Neuronal stem cell (in vitro differentiated cells): ENCODE data around the gene DDX39B.

ENCODE experiments used
- DNase-seq: peaks from one replicate; pipeline ENCODE4 v3.0.0-alpha.2; 2013; ENCODE audit warnings: low spot score
- H2AFZ ChIP-seq: one replicate; pipeline ENCODE4 v1.6.1; 2013; ENCODE audit warnings: mild to moderate bottlenecking, low read length, inconsistent platforms
- H2AK5ac ChIP-seq: 2 replicates; pipeline ENCODE4 v1.6.1; 2013; ENCODE audit warnings: low read depth, mild to moderate bottlenecking, inconsistent platforms, low read length, moderate library complexity, mixed read lengths
- H2BK120ac ChIP-seq: 2 replicates; pipeline ENCODE4 v1.6.1; 2013; ENCODE audit warnings: low read depth, mild to moderate bottlenecking, inconsistent platforms, low read length, moderate library complexity, mixed read lengths
- H2BK12ac ChIP-seq: one replicate; pipeline ENCODE4 v1.6.1; 2013; ENCODE audit warnings: low read length, inconsistent platforms
- H2BK15ac ChIP-seq: 2 replicates; pipeline ENCODE4 v1.6.1; 2013; ENCODE audit warnings: mild to moderate bottlenecking, low read length, inconsistent platforms, mixed read lengths
- H2BK5ac ChIP-seq: one replicate; pipeline ENCODE4 v1.6.1; 2013; ENCODE audit warnings: inconsistent platforms, mild to moderate bottlenecking, low read length, moderate library complexity
- H3K14ac ChIP-seq: one replicate; pipeline ENCODE4 v1.6.1; 2013; ENCODE audit warnings: low read length, inconsistent platforms
- H3K18ac ChIP-seq: 2 replicates; pipeline ENCODE4 v1.6.1; 2013; ENCODE audit warnings: low read length, inconsistent platforms
- H3K23ac ChIP-seq: 2 replicates; pipeline ENCODE4 v1.6.1; 2013; ENCODE audit warnings: low read depth, mild to moderate bottlenecking, mixed read lengths, low read length, inconsistent platforms; ENCODE audit not compliant: poor library complexity
- H3K27ac ChIP-seq: replicated peaks from 3 replicates; pipeline ENCODE4 v1.5.1; 2013; ENCODE audit warnings: low read length, inconsistent platforms
- H3K27me3 ChIP-seq, 3 experiments: 2 replicates each; pipeline ENCODE4 v1.6.1; 2013; ENCODE audit warnings: low read length in 3 of 3, mild to moderate bottlenecking in 2 of 3, inconsistent platforms in 1 of 3, low read depth in 1 of 3, mixed read lengths in 1 of 3, moderate library complexity in 1 of 3; ENCODE audit not compliant: control insufficient read depth in 3 of 3, insufficient read depth in 3 of 3
- H3K36me3 ChIP-seq, 2 donors: replicated peaks in 1 of 2; 2 replicates each; pipeline ENCODE4 v1.6.1; 2013; ENCODE audit warnings: low read length in 2 of 2; ENCODE audit not compliant: control insufficient read depth in 2 of 2, insufficient read depth in 2 of 2
- H3K4ac ChIP-seq: 2 replicates; pipeline ENCODE4 v1.6.1; 2013; ENCODE audit warnings: inconsistent platforms, mild to moderate bottlenecking, low read length, moderate library complexity
- H3K4me1 ChIP-seq, 2 donors: 1 replicate in 1 of 2; 2 replicates in 1 of 2; pipeline ENCODE4 v1.6.1; 2013; ENCODE audit warnings: low read length in 2 of 2, low read depth in 1 of 2; ENCODE audit not compliant: control insufficient read depth in 2 of 2, insufficient read depth in 1 of 2
- H3K4me2 ChIP-seq: one replicate; pipeline ENCODE4 v1.6.1; 2013; ENCODE audit warnings: mild to moderate bottlenecking, low read length, inconsistent platforms; ENCODE audit not compliant: insufficient read depth, poor library complexity, severe bottlenecking
- H3K4me3 ChIP-seq, 2 donors: 2 replicates each; pipeline ENCODE4 v1.5.1; 2013; ENCODE audit warnings: low read length in 2 of 2, mild to moderate bottlenecking in 2 of 2, inconsistent platforms in 1 of 2, moderate library complexity in 1 of 2
- H3K79me1 ChIP-seq: one replicate; pipeline ENCODE4 v1.6.1; 2013; ENCODE audit warnings: low read depth, mild to moderate bottlenecking, inconsistent platforms, low read length, moderate library complexity
- H3K9ac ChIP-seq: one replicate; pipeline ENCODE4 v1.6.1; 2013; ENCODE audit warnings: mild to moderate bottlenecking, low read depth, low read length, inconsistent platforms; ENCODE audit not compliant: poor library complexity
- H3K9me3 ChIP-seq, 2 donors: replicated peaks in 1 of 2; 2 replicates each; pipeline versions ENCODE3 to v1.6.1; 2013; ENCODE audit warnings: low read length in 2 of 2, mild to moderate bottlenecking in 2 of 2, inconsistent platforms in 1 of 2, low read depth in 1 of 2, mixed read lengths in 1 of 2, moderate library complexity in 1 of 2; ENCODE audit not compliant: control insufficient read depth in 2 of 2, insufficient read depth in 1 of 2
- H4K8ac ChIP-seq: one replicate; pipeline ENCODE4 v1.6.1; 2013; ENCODE audit warnings: low read depth, mild to moderate bottlenecking, inconsistent platforms, low read length, moderate library complexity
- H4K91ac ChIP-seq: one replicate; pipeline ENCODE4 v1.6.1; 2013; ENCODE audit warnings: low read length, low read depth, mild to moderate bottlenecking, inconsistent platforms; ENCODE audit not compliant: poor library complexity
- WGBS, 2 donors: extraction: QIAGEN DNeasy Blood & Tissue Kit; methylation state at CpG; one replicate each; pipeline ENCODE4 v1.1.7; 2013; ENCODE audit warnings: missing lambda C conversion rate in 2 of 2, mixed read lengths in 1 of 2; ENCODE audit not compliant: insufficient read length in 2 of 2, insufficient replicate concordance in 1 of 2; ENCODE audit errors: extremely low coverage in 2 of 2; 5-methylcytosine and 5-hydroxymethylcytosine counted together

DDX39B gene

DNA sequence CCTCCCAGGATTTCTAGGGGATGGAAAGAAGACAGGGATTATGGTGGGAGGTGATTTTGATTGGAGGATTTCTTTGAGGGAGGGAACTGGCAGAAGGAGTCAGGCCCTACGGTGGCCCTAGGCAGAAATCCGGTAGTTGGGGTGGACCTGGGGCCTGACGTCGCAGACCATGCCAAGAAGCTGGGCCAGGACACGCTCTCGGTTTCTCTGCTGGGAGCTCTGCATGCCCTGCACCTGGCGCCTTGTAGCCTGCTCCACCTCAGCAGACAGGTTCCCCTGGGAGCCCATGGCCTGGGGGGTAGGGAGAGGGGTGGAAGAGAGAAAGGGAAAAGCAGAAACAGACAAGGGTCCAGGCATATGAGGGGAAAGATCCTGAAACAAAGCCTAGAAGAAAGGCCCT, 3.5 kb upstream of the DDX39B start:
- Histone ChIP-seq H3K9me3 (peaks cover 0 to 2% of the 10 kb centered on the region in 2 donors), H2BK5ac (peak overlapping the region; percentile 16), H3K27ac (no peak overlapping the region), H2BK12ac (no peak overlapping the region), H3K4me2 (no peak overlapping the region), H3K36me3 (peaks cover under 1 to 32% of the 10 kb centered on the region in 2 donors), H3K18ac (no peak overlapping the region), H3K4me3 (peak overlapping the region in 1 of 2 donors; percentile 46), H3K4ac (no peak overlapping the region), H3K23ac (no peak overlapping the region), H4K8ac (no peak overlapping the region), H4K91ac (no peak overlapping the region), H3K14ac (no peak overlapping the region), H3K9ac (no peak overlapping the region), H3K27me3 (no peaks in the 10 kb centered on the region), H2AFZ (no peak overlapping the region), H2BK120ac (no peak overlapping the region), H2BK15ac (no peak overlapping the region), H3K4me1 (peaks cover 12 to 15% of the 10 kb centered on the region in 2 donors), H2AK5ac (no peak overlapping the region), H3K79me1 (peaks cover 5% of the 10 kb centered on the region)
- no peak for DNase-seq
- WGBS, 2 donors: no CpG with 5 or more reads among the region's 7 CpGs

DNA sequence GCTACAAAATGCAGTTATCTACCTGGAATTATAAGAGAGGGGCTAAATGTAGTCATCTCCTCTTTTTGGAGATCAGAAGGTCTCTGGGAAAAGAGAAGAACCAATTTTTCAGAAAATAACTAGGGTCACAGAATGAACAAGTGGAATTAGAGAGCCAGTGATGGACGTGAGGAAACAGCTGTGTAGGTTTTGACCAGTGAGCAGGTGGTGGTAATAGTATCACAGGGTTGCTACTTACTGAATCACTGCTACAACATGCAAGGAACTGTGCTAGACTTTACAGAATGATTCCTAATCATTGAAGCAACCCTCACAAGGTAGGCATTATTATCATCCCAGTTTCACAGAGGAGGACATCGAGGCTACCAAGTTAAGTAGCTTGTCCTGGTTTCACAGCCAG, 2.9 kb upstream of the DDX39B start:
- Histone ChIP-seq H2BK5ac (no peak overlapping the region), H3K18ac (no peak overlapping the region), H3K27me3 (no peaks in the 10 kb centered on the region), H3K4me3 (no peak overlapping the region), H2BK15ac (no peak overlapping the region), H3K27ac (no peak overlapping the region), H4K8ac (no peak overlapping the region), H3K36me3 (peaks cover 7 to 32% of the 10 kb centered on the region in 2 donors), H2AK5ac (no peak overlapping the region), H3K79me1 (peaks cover 5% of the 10 kb centered on the region), H3K23ac (no peak overlapping the region), H3K4ac (no peak overlapping the region), H3K4me2 (no peak overlapping the region), H3K14ac (no peak overlapping the region), H3K4me1 (peaks cover 15 to 21% of the 10 kb centered on the region in 2 donors), H2BK120ac (no peak overlapping the region), H3K9me3 (peaks cover 0 to 2% of the 10 kb centered on the region in 2 donors), H4K91ac (no peak overlapping the region), H2BK12ac (no peak overlapping the region), H3K9ac (no peak overlapping the region), H2AFZ (no peak overlapping the region)
- WGBS, 2 donors: no CpG with 5 or more reads among the region's 2 CpGs
- no peak for DNase-seq

DNA sequence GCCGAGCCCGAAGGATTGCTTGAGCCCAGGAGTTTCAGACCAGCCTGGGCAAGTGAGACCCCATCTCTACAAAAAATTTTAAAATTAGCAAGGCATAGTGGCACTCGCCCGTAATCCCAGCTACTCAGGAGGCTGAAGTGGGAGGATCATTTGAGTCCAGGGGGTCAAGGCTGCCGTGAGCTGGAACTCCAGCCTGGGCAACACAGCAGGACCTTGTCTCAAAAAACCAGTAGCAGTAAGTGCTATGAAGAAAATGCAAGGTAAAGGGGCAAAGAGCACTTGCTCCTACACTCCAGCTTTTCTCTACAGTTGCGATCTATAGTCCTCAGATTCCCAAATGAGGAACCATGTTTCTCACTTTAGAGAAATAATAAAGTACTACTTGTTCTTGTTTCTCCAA, 1.8 kb upstream of the DDX39B start:
- H3K9me3 ChIP-seq: peaks cover 0 to 2% of the 10 kb centered on the region in 2 donors
- no CpG with 5 or more reads among the region's 6 CpGs for WGBS, 2 donors
- H2BK120ac ChIP-seq: no peak overlapping the region
- no peak overlapping the region for H2BK5ac ChIP-seq
- H3K4me2 ChIP-seq: no peak overlapping the region
- no peak for DNase-seq
- no peak overlapping the region for H3K4ac ChIP-seq
- H3K14ac ChIP-seq: no peak overlapping the region
- peaks cover 17 to 32% of the 10 kb centered on the region in 2 donors for H3K36me3 ChIP-seq
- H2BK12ac ChIP-seq: no peak overlapping the region
- no peak overlapping the region for H3K9ac ChIP-seq
- no peak overlapping the region for H2AFZ ChIP-seq
- peaks cover 8% of the 10 kb centered on the region for H3K79me1 ChIP-seq
- peaks cover 19 to 31% of the 10 kb centered on the region in 2 donors for H3K4me1 ChIP-seq
- no peak overlapping the region for H2BK15ac ChIP-seq
- H3K27ac ChIP-seq: no peak overlapping the region
- no peak overlapping the region for H3K4me3 ChIP-seq
- H4K91ac ChIP-seq: no peak overlapping the region
- no peak overlapping the region for H3K18ac ChIP-seq
- H3K27me3 ChIP-seq: no peaks in the 10 kb centered on the region
- H3K23ac ChIP-seq: no peak overlapping the region
- no peak overlapping the region for H4K8ac ChIP-seq
- no peak overlapping the region for H2AK5ac ChIP-seq

DNA sequence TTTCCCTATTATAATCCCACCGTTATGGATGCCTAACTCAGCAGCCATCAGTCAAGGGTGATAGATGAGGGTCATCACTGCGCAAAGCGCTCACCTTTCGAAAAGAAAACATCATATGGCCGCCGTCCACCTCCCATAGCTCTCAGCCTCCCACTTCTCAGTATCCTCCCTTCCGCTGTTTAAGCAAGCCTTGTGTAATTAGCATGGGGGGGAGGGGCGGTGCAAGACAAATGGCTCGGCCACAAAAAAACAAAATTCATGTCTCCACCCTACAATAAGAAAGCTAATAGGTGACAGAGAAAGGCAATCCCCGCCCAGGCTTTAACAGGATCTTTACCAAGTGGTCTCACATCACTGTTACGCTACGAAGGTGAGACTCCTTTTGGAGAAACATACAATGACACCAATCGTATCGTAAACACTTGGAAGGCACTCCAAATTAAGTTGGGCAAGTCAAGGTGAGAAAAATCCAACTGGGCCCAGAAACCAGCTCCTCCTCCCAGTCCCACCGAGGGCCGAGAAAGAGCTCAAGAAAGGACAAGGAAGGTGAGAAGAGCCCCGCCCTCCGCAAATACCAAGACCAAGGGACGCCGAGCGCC, 645 bp downstream of the DDX39B start:
- no peak overlapping the region for H4K8ac ChIP-seq
- H2BK12ac ChIP-seq: no peak overlapping the region
- no peak overlapping the region for H3K14ac ChIP-seq
- no peaks in the 10 kb centered on the region for H3K27me3 ChIP-seq
- no CpG with 5 or more reads among the region's 21 CpGs for WGBS, 2 donors
- no peak overlapping the region for H2AK5ac ChIP-seq
- DNase-seq: peak; percentile 29
- H3K9me3 ChIP-seq: no peaks in the 10 kb centered on the region
- peaks cover 13 to 26% of the 10 kb centered on the region in 2 donors for H3K4me1 ChIP-seq
- no peak overlapping the region for H2BK120ac ChIP-seq
- H2BK15ac ChIP-seq: no peak overlapping the region
- H3K79me1 ChIP-seq: peaks cover 4% of the 10 kb centered on the region
- H2AFZ ChIP-seq: peak overlapping the region; percentile 41
- H3K27ac ChIP-seq: peak overlapping the region; percentile 89
- no peak overlapping the region for H3K4ac ChIP-seq
- no peak overlapping the region for H3K23ac ChIP-seq
- H4K91ac ChIP-seq: peak overlapping the region; percentile 27
- peak overlapping the region; percentile 75 for H3K4me2 ChIP-seq
- peaks cover 32 to 50% of the 10 kb centered on the region in 2 donors for H3K36me3 ChIP-seq
- H3K4me3 ChIP-seq: peak overlapping the region; percentile 87 to 92
- peak overlapping the region; percentile 95 for H2BK5ac ChIP-seq
- H3K9ac ChIP-seq: peak overlapping the region; percentile 82
- peak overlapping the region; percentile 92 for H3K18ac ChIP-seq
